Measurements from ENCODE around the gene CFAP74.

CFAP74 gene

DNA sequence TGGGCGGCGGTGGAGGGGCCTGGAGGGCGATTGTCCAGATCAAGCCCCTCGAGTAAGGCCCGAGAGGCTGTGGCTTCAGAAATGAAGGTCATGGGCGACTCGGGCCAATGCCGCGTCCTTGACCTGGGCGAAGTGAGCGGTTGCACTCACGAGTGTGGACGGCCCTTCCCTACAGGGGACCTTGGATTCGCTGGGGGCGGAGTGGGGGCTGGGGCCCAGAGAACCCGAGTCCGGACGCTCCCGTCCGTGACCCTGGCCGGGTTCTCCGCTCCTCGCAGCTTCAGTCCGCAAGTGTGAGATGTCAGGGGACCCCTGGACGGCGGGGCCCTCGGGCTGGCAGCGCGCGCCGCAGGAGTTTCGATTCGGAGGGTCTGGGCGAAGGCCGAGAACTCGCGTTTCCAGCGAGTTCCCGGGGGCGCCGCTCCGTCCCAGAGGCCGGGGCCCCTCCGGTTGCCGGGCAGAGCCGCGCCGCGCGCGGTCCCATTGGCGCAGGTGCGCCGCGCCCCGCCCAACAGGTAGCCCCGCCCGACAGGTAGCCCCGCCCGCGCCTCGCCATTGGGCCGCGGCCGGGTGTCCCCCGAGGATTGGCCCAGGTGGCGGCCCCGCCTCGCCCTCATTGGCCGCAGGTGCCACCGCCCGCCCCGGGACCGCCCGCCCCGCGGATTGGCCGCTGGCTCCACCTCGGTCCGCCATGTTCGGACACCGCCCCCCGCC is 46.3 kb upstream of the CFAP74 start, which contains the start of gene PRKCZ (continued):
- no peak for TF ChIP-seq ZNF521 (tag by site-specific recombination; IDR thresholded peaks at IDR 0.05)
- TF ChIP-seq ZNF664 (tag by site-specific recombination; IDR thresholded peaks at IDR 0.05) = no peak
- TF ChIP-seq, protein P1, sequence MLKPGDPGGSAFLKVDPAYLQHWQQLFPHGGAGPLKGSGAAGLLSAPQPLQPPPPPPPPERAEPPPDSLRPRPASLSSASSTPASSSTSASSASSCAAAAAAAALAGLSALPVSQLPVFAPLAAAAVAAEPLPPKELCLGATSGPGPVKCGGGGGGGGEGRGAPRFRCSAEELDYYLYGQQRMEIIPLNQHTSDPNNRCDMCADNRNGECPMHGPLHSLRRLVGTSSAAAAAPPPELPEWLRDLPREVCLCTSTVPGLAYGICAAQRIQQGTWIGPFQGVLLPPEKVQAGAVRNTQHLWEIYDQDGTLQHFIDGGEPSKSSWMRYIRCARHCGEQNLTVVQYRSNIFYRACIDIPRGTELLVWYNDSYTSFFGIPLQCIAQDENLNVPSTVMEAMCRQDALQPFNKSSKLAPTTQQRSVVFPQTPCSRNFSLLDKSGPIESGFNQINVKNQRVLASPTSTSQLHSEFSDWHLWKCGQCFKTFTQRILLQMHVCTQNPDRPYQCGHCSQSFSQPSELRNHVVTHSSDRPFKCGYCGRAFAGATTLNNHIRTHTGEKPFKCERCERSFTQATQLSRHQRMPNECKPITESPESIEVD (tag by site-specific recombination; IDR thresholded peaks at IDR 0.05) = no peak
- no peak for TF ChIP-seq ZNF155 (tag by site-specific recombination; IDR thresholded peaks at IDR 0.05)
- no peak for TF ChIP-seq ZNF558 (tag by site-specific recombination; IDR thresholded peaks at IDR 0.05)
- no peak for TF ChIP-seq ZNF624 (tag by site-specific recombination; IDR thresholded peaks at IDR 0.05)
- no peak for TF ChIP-seq ZNF433 (tag by site-specific recombination; IDR thresholded peaks at IDR 0.05; ENCODE audit: low read depth)
- TF ChIP-seq ZNF169 (tag by site-specific recombination; IDR thresholded peaks at IDR 0.05) = no peak
- 0 out of 2 replicates have a peak, but pooled peaks have one; percentile 19 for TF ChIP-seq KLF1 (tag by site-specific recombination; IDR thresholded peaks at IDR 0.05)
- TF ChIP-seq EGR2 (tag by site-specific recombination; IDR thresholded peaks at IDR 0.05; ENCODE audit: low read depth) = no peak
- no peak for TF ChIP-seq ZNF214 (tag by site-specific recombination; IDR thresholded peaks at IDR 0.05; ENCODE audit: borderline replicate concordance)
- TF ChIP-seq SALL2 (tag by site-specific recombination; IDR thresholded peaks at IDR 0.05; ENCODE audit: borderline replicate concordance) = no peak
- TF ChIP-seq ZNF670 (tag by site-specific recombination; IDR thresholded peaks at IDR 0.05; ENCODE audit: low read depth) = no peak
- no peak for TF ChIP-seq ZNF2 (tag by site-specific recombination; IDR thresholded peaks at IDR 0.05)
- TF ChIP-seq ZNF747 (tag by site-specific recombination; IDR thresholded peaks at IDR 0.05) = no peak
- no peak for TF ChIP-seq ZNF19 (tag by site-specific recombination; IDR thresholded peaks at IDR 0.05; ENCODE audit: low read depth)
- TF ChIP-seq ZNF394 (tag by site-specific recombination; IDR thresholded peaks at IDR 0.05; ENCODE audit: borderline replicate concordance) = no peak
- peak; percentile 37 for TF ChIP-seq ZIC2 (tag by site-specific recombination; IDR thresholded peaks at IDR 0.05)
- no peak for TF ChIP-seq ZNF121 (tag by site-specific recombination; IDR thresholded peaks at IDR 0.05)
- TF ChIP-seq, protein P2, sequence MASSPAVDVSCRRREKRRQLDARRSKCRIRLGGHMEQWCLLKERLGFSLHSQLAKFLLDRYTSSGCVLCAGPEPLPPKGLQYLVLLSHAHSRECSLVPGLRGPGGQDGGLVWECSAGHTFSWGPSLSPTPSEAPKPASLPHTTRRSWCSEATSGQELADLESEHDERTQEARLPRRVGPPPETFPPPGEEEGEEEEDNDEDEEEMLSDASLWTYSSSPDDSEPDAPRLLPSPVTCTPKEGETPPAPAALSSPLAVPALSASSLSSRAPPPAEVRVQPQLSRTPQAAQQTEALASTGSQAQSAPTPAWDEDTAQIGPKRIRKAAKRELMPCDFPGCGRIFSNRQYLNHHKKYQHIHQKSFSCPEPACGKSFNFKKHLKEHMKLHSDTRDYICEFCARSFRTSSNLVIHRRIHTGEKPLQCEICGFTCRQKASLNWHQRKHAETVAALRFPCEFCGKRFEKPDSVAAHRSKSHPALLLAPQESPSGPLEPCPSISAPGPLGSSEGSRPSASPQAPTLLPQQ (tag by site-specific recombination; IDR thresholded peaks at IDR 0.05) = peak; percentile 85
- TF ChIP-seq YY2 (tag by site-specific recombination; IDR thresholded peaks at IDR 0.05) = no peak
- no peak for TF ChIP-seq ZNF350 (tag by site-specific recombination; IDR thresholded peaks at IDR 0.05)
- TF ChIP-seq KLF8 (tag by site-specific recombination; IDR thresholded peaks at IDR 0.05) = peak; percentile 35; the same call in 1 of the 2 replicates
- TF ChIP-seq GLIS1 (tag by site-specific recombination; IDR thresholded peaks at IDR 0.05) = peak; percentile 33; the same call in 1 of the 2 replicates
- TF ChIP-seq ZNF174 (tag by site-specific recombination; IDR thresholded peaks at IDR 0.05) = no peak
- TF ChIP-seq MYNN (tag by site-specific recombination; IDR thresholded peaks at IDR 0.05; ENCODE audit: borderline replicate concordance) = no peak
- TF ChIP-seq, protein P3, sequence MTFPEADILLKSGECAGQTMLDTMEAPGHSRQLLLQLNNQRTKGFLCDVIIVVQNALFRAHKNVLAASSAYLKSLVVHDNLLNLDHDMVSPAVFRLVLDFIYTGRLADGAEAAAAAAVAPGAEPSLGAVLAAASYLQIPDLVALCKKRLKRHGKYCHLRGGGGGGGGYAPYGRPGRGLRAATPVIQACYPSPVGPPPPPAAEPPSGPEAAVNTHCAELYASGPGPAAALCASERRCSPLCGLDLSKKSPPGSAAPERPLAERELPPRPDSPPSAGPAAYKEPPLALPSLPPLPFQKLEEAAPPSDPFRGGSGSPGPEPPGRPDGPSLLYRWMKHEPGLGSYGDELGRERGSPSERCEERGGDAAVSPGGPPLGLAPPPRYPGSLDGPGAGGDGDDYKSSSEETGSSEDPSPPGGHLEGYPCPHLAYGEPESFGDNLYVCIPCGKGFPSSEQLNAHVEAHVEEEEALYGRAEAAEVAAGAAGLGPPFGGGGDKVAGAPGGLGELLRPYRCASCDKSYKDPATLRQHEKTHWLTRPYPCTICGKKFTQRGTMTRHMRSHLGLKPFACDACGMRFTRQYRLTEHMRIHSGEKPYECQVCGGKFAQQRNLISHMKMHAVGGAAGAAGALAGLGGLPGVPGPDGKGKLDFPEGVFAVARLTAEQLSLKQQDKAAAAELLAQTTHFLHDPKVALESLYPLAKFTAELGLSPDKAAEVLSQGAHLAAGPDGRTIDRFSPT (tag by site-specific recombination; IDR thresholded peaks at IDR 0.05) = no peak
- TF ChIP-seq ZNF571 (tag by site-specific recombination; IDR thresholded peaks at IDR 0.05) = no peak
- TF ChIP-seq ZBTB1 (tag by site-specific recombination; IDR thresholded peaks at IDR 0.05) = no peak
- no peak for TF ChIP-seq ZNF248 (tag by site-specific recombination; IDR thresholded peaks at IDR 0.05)
- TF ChIP-seq ZNF175 (tag by site-specific recombination; IDR thresholded peaks at IDR 0.05) = no peak
- no peak for TF ChIP-seq SCRT1 (tag by site-specific recombination; IDR thresholded peaks at IDR 0.05; ENCODE audit: borderline replicate concordance)
- TF ChIP-seq GLIS2 (tag by site-specific recombination; IDR thresholded peaks at IDR 0.05) = peak; percentile 95
- TF ChIP-seq ZNF629 (tag by site-specific recombination; IDR thresholded peaks at IDR 0.05) = 0 out of 2 replicates have a peak, but pooled peaks have one; percentile 32
- TF ChIP-seq, protein P4, sequence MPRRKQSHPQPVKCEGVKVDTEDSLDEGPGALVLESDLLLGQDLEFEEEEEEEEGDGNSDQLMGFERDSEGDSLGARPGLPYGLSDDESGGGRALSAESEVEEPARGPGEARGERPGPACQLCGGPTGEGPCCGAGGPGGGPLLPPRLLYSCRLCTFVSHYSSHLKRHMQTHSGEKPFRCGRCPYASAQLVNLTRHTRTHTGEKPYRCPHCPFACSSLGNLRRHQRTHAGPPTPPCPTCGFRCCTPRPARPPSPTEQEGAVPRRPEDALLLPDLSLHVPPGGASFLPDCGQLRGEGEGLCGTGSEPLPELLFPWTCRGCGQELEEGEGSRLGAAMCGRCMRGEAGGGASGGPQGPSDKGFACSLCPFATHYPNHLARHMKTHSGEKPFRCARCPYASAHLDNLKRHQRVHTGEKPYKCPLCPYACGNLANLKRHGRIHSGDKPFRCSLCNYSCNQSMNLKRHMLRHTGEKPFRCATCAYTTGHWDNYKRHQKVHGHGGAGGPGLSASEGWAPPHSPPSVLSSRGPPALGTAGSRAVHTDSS (tag by site-specific recombination; IDR thresholded peaks at IDR 0.05) = no peak
